ENCODE data around the gene STX3.
"Not testable (repeated sequence)": the region's sequence is repeated elsewhere in the genome, so short reads cannot be mapped to it uniquely, and the experiment has no call there.

The STX3 gene

GRCh38 chr11:59783632-59784090 lies 28.5 kb downstream of the STX3 start:
- no peak for TF ChIP-seq CTCF (IDR thresholded peaks at IDR 0.05; ENCODE audit: control insufficient read depth, extremely low read depth, insufficient read depth)
- no peak overlapping the region for H3K4me3 ChIP-seq (ENCODE audit: low read depth, low read length)
- DNase-seq (ENCODE audit: low read depth): no peak

GRCh38 chr11:59784441-59784840 lies 29.3 kb downstream of the STX3 start:
- not testable (repeated sequence) for DNase-seq (ENCODE audit: low read depth); H3K4me3 ChIP-seq (ENCODE audit: low read depth, low read length)

- no peak for TF ChIP-seq CTCF (IDR thresholded peaks at IDR 0.05; ENCODE audit: control insufficient read depth, extremely low read depth, insufficient read depth)
- H3K4me3 ChIP-seq (ENCODE audit: low read depth, low read length): no peak overlapping the region
- DNase-seq (ENCODE audit: low read depth): no peak
Observed at GRCh38 chr11:59785818-59786217, 30.6 kb downstream of the STX3 start.

- no peak overlapping the region for H3K4me3 ChIP-seq (ENCODE audit: low read depth, low read length)
- no peak for DNase-seq (ENCODE audit: low read depth)
Observed at GRCh38 chr11:59787255-59787588, 32.0 kb downstream of the STX3 start.

GRCh38 chr11:59787816-59788215 lies 32.6 kb downstream of the STX3 start:
- DNase-seq (ENCODE audit: low read depth): no peak
- H3K4me3 ChIP-seq (ENCODE audit: low read depth, low read length): no peak overlapping the region
- TF ChIP-seq CTCF (IDR thresholded peaks at IDR 0.05; ENCODE audit: control insufficient read depth, extremely low read depth, insufficient read depth): no peak

More at GRCh38 chr11:59787255-59787588, 32.0 kb downstream of the STX3 start:
- TF ChIP-seq CTCF (IDR thresholded peaks at IDR 0.05; ENCODE audit: control insufficient read depth, extremely low read depth, insufficient read depth): no peak

GRCh38 chr11:59791639-59792038 lies 36.5 kb downstream of the STX3 start:
- no peak overlapping the region for H3K4me3 ChIP-seq (ENCODE audit: low read depth, low read length)
- no peak for DNase-seq (ENCODE audit: low read depth)
- no peak for TF ChIP-seq CTCF (IDR thresholded peaks at IDR 0.05; ENCODE audit: control insufficient read depth, extremely low read depth, insufficient read depth)

GRCh38 chr11:59792507-59792906 lies 37.3 kb downstream of the STX3 start:
- no peak overlapping the region for H3K4me3 ChIP-seq (ENCODE audit: low read depth, low read length)
- TF ChIP-seq CTCF (IDR thresholded peaks at IDR 0.05; ENCODE audit: control insufficient read depth, extremely low read depth, insufficient read depth): no peak
- no peak for DNase-seq (ENCODE audit: low read depth)
